OCI-LY3 (cell line): ENCODE data around the gene TMCC2.
"Not testable (repeated sequence)": the region's sequence is repeated elsewhere in the genome, so short reads cannot be mapped to it uniquely, and the experiment has no call there.

ENCODE experiments used
- H2AFZ ChIP-seq: fragments of 200-600, 300-600 bp; shearing (Covaris generic); 2 replicates; pipeline ENCODE4 v1.6.0; 2014; ENCODE audit warnings: antibody characterized with exemption, low read depth, low read length
- H3K27ac ChIP-seq: fragments of 200-600, 300-600 bp; sonication (generic); 2 replicates; pipeline ENCODE4 v1.5.1; 2014; ENCODE audit warnings: mild to moderate bottlenecking, low read length, moderate library complexity, mixed read lengths
- H3K27me3 ChIP-seq: fragments of 200-600, 300-600 bp; sonication (generic); 2 replicates; pipeline ENCODE4 v1.6.1; 2014; ENCODE audit warnings: low read depth, low read length, mixed read lengths
- H3K36me3 ChIP-seq: fragments of 200-600, 300-600 bp; sonication (generic); replicated peaks from 2 replicates; pipeline ENCODE3; 2014; ENCODE audit warnings: low read depth, low read length, mixed read lengths
- H3K4me1 ChIP-seq: fragments of 300-600, 200-600 bp; sonication (generic); 2 replicates; pipeline ENCODE4 v1.6.1; 2014; ENCODE audit warnings: low read length, mixed read lengths
- H3K4me2 ChIP-seq: fragments of 200-600, 300-600 bp; sonication (generic); 2 replicates; pipeline ENCODE4 v1.6.1; 2014; ENCODE audit warnings: low read length, mixed read lengths
- H3K4me3 ChIP-seq: fragments of 300-600, 200-600 bp; sonication (generic); 2 replicates; pipeline ENCODE4 v1.5.1; 2014; ENCODE audit warnings: antibody characterized with exemption, mild to moderate bottlenecking, low read length, moderate library complexity
- H3K79me2 ChIP-seq: fragments of 300-600, 200-600 bp; shearing (Covaris generic); 2 replicates; pipeline ENCODE4 v1.6.1; 2014; ENCODE audit warnings: mild to moderate bottlenecking, low read length, mixed read lengths
- H3K9ac ChIP-seq: fragments of 300-600, 200-600 bp; shearing (Covaris generic); 2 replicates; pipeline ENCODE4 v1.6.0; 2014; ENCODE audit warnings: mild to moderate bottlenecking, low read length, moderate library complexity
- H3K9me3 ChIP-seq: fragments of 200-600, 300-600 bp; shearing (Covaris generic); 2 replicates; pipeline ENCODE4 v1.6.1; 2014; ENCODE audit warnings: low read length, mixed read lengths; ENCODE audit not compliant: insufficient read depth
- H4K20me1 ChIP-seq: fragments of 200-600, 300-600 bp; sonication (generic); 2 replicates; pipeline ENCODE4 v1.6.1; 2016; ENCODE audit warnings: low read length, mixed read lengths; ENCODE audit not compliant: insufficient read depth
- EZH2phosphoT487 ChIP-seq: fragments of 200-600 bp; shearing (Covaris generic); IDR thresholded peaks from 2 replicates; pipeline ENCODE4 v1.6.1; 2018; ENCODE audit warnings: antibody characterized with exemption, mixed run types, low read depth
- TF ChIP-seq, protein P1 (sequence below): fragments of 200-600, 300-600 bp; sonication (generic); IDR thresholded peaks from 2 replicates; pipeline ENCODE4 v1.5.1; 2014; ENCODE audit warnings: antibody characterized with exemption, low read length, low read depth

Gene TMCC2

DNA sequence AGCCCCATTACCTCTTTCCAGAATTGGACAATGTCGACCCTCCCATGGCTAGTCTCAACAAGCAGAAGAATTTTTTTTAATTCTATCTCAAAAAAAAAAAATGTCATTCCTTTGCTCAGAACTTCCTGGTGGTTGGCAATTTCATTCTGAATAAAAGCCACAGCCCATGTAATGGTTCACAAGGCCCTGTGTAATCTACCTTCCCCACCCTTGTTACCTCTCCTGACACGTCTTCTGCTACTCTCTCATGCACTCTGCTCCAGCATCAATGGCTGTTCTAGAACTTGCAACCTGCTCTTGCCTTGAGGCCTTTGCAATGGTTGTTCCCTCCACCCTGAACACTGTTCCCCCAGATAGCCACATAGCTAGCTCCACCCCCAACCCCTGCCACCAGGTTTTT lies 68.4 kb downstream of the TMCC2 start:
- no peak overlapping the region for H2AFZ ChIP-seq
- no peak overlapping the region for H3K4me2 ChIP-seq
- H4K20me1 ChIP-seq: no peaks in the 10 kb centered on the region
- H3K9me3 ChIP-seq: no peaks in the 10 kb centered on the region
- TF ChIP-seq, protein P1, sequence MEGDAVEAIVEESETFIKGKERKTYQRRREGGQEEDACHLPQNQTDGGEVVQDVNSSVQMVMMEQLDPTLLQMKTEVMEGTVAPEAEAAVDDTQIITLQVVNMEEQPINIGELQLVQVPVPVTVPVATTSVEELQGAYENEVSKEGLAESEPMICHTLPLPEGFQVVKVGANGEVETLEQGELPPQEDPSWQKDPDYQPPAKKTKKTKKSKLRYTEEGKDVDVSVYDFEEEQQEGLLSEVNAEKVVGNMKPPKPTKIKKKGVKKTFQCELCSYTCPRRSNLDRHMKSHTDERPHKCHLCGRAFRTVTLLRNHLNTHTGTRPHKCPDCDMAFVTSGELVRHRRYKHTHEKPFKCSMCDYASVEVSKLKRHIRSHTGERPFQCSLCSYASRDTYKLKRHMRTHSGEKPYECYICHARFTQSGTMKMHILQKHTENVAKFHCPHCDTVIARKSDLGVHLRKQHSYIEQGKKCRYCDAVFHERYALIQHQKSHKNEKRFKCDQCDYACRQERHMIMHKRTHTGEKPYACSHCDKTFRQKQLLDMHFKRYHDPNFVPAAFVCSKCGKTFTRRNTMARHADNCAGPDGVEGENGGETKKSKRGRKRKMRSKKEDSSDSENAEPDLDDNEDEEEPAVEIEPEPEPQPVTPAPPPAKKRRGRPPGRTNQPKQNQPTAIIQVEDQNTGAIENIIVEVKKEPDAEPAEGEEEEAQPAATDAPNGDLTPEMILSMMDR: no peak
- H3K4me3 ChIP-seq: no peak overlapping the region
- no peaks in the 10 kb centered on the region for H3K27me3 ChIP-seq
- no peaks in the 10 kb centered on the region for H3K79me2 ChIP-seq
- no peak overlapping the region for H3K27ac ChIP-seq
- H3K36me3 ChIP-seq: no peaks in the 10 kb centered on the region
- no peak overlapping the region for H3K9ac ChIP-seq
- peaks cover 68% of the 10 kb centered on the region for H3K4me1 ChIP-seq

DNA sequence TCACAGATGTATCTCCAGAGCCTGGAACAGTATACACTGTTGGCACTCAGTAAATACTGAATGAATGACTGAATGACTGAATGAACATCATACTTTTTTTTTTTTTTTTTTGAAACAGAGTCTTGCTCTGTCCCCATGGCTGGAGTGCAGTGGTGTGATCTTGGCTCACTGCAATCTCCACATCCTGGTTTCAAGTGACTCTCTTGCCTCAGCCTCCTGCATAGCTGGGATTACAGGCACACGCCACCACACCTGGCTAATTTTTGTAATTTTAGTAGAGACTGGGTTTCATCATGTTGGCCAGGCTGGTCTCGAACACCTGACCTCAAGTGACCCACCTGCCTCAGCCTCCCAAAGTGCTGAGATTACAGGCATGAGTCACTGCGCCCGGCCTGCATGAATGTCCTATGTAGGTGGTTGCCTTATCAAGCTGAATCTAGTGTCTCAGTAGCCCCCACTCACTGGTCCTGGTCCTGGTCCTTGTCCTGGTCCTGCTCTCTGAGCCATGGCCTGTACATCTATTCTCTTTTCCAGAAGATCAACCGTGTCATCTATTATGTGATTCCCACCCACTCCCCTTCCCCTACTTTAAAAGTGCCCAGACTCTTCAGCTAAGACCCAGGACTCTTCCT lies 69.9 kb downstream of the TMCC2 start:
- H3K36me3 ChIP-seq, H3K4me2 ChIP-seq, H3K27me3 ChIP-seq, H4K20me1 ChIP-seq, H3K27ac ChIP-seq, H3K9me3 ChIP-seq, H3K9ac ChIP-seq, H3K79me2 ChIP-seq, H2AFZ ChIP-seq, H3K4me3 ChIP-seq: not testable (repeated sequence)
- H3K4me1 ChIP-seq: peaks cover 66% of the 10 kb centered on the region

DNA sequence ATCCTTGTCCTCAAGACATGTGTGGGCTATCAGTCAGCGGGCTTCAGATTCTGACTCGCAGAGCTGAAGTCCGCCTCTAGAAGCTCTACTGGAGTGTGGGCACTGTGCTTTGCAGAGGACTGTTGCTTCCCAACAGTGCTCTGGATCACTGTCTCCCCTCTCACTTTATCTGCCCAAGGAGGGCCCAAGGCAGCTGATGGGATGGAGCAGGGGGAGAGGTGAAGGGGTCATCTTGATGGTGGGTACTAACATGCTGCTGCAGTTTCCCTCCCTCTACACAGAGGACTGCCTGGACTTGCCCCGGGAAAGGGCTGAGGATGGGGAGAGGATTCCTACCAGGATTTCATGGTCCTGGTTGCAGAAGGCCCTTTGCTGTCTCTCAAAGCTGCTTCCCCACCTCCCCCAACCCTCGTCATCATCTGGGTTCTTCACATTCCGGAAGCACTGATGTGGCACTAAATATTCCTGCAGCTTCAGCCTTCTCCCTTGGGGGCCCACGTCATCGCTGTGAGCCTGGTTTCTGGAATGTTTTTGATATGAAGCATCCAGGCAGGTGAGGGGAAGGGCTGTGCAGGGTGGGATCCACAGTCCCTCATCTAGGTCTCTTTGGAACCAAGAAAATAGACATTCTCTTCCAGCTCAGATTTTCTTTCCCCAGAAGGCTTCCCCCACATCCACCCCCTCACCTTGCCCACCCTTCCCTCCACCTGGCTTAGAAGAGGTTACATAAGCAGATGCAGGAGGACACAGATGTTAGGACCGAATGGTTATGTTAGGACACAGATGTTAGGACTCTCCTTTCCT lies 70.6 kb downstream of the TMCC2 start:
- TF ChIP-seq, protein P1: no peak
- TF ChIP-seq EZH2phosphoT487: no peak
- no peak overlapping the region for H3K9ac ChIP-seq
- no peak overlapping the region for H3K27ac ChIP-seq
- H3K4me3 ChIP-seq: no peak overlapping the region
- H3K4me2 ChIP-seq: peak overlapping the region; percentile 6; the same call in 1 of the 2 replicates
- no peaks in the 10 kb centered on the region for H3K9me3 ChIP-seq
- peaks cover 66% of the 10 kb centered on the region for H3K4me1 ChIP-seq
- H3K79me2 ChIP-seq: no peaks in the 10 kb centered on the region
- H2AFZ ChIP-seq: no peak overlapping the region
- H3K36me3 ChIP-seq: peaks cover 13% of the 10 kb centered on the region
- H4K20me1 ChIP-seq: peaks cover 4% of the 10 kb centered on the region; the same call in 1 of the 2 replicates
- H3K27me3 ChIP-seq: no peaks in the 10 kb centered on the region

DNA sequence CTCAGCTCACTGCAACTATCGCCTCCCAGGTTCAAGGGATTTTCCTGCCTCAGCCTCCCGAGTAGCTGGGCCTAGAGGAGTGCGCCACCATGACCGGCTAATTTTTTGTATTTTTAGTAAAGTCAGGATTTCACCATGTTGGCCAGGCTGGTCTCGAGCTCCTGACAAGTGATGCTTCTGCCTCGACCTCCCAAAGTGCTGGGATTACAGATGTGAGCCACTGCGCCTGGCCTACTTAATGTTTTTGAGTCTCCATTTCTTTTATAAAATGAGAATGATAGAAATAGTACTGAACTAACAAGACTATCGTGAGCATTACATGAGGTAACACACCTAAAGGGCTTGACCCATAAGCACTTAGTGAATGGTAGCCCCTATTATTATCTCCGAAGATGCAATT lies 72.4 kb downstream of the TMCC2 start:
- Histone ChIP-seq H3K4me1 (peaks cover 48% of the 10 kb centered on the region), H3K79me2 (no peaks in the 10 kb centered on the region), H3K9ac (no peak overlapping the region), H3K4me2 (peak overlapping the region; percentile 43; the same call in 1 of the 2 replicates), H2AFZ (no peak overlapping the region), H3K27me3 (no peaks in the 10 kb centered on the region), H3K9me3 (no peaks in the 10 kb centered on the region), H3K36me3 (peaks cover 31% of the 10 kb centered on the region), H3K4me3 (no peak overlapping the region), H3K27ac (no peak overlapping the region), H4K20me1 (peaks cover 4% of the 10 kb centered on the region; the same call in 1 of the 2 replicates)
- no peak for TF ChIP-seq EZH2phosphoT487
- TF ChIP-seq, protein P1: no peak
